PFSK-1 (cell line): ENCODE results near the gene TBC1D7.

Experiments used
- FOXP2 ChIP-seq: optimal IDR thresholded peaks from 2 replicates; pipeline ENCODE3; 2011; ENCODE audit warnings: borderline replicate concordance, control low read depth, inconsistent platforms; ENCODE audit not compliant: insufficient read depth; ENCODE audit errors: extremely low read length, extremely low read depth
- POLR2AphosphoS5 ChIP-seq: IDR thresholded peaks from 2 replicates; pipeline ENCODE4 v1.6.1; 2012; ENCODE audit warnings: low read depth, mild to moderate bottlenecking, control low read depth, low read length, moderate library complexity
- SIN3A ChIP-seq: IDR thresholded peaks from 2 replicates; pipeline ENCODE4 v1.6.1; 2012; ENCODE audit warnings: mild to moderate bottlenecking, low read length, moderate library complexity, borderline replicate concordance; ENCODE audit not compliant: insufficient read depth
- TAF1 ChIP-seq: IDR thresholded peaks from 2 replicates; pipeline ENCODE4 v1.6.1; 2012; ENCODE audit warnings: low read length, control low read depth, borderline replicate concordance; ENCODE audit not compliant: insufficient read depth
- TF ChIP-seq, protein P1 (sequence below), 2 experiments: IDR thresholded peaks; 2 replicates each; pipeline versions ENCODE4 v1.6.1 to v1.8.0; 2011 to 2012; ENCODE audit warnings: low read depth in 2 of 2, low read length in 2 of 2, control low read depth in 1 of 2, inconsistent platforms in 1 of 2, mild to moderate bottlenecking in 1 of 2, moderate library complexity in 1 of 2; ENCODE audit not compliant: insufficient read depth in 1 of 2

TBC1D7 gene

DNA sequence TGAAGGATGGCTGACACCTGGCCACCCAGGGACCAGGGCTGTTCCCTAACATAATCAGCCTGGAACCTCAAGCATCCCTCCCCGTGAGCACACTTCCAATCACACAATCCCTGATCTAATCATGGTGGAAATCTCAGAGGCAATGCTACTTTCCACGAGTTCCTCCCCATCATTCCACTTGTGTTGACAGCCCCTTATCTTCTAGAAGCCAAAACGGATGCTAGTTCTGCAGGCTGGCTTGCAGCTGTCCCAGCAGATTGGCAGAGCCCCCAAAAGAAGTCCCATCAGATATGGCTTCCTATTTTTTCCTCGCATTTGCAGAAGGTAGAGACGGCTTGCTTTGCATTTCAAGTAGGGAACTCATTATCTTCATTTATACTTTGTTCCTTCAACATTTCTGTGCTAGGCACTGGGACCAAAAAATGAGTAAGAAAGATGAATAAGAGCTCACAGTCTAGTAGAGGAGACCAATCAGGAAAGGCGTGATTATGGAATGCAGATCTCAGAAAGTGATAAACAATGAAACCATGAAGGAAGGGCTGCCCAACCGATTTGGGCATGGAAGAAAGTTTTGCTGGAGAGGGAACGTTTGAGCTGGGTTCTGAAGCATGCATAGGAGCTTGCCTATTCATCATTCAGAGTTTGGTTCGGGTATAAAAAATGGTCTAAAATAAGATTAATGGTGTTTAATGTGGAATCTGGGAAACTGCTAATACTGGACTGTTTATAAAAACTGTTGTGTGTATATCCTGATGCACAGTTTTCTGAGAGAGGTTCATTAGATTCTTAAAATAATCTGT is 44.6 kb upstream of the TBC1D7 start:
- TF ChIP-seq, protein P1, sequence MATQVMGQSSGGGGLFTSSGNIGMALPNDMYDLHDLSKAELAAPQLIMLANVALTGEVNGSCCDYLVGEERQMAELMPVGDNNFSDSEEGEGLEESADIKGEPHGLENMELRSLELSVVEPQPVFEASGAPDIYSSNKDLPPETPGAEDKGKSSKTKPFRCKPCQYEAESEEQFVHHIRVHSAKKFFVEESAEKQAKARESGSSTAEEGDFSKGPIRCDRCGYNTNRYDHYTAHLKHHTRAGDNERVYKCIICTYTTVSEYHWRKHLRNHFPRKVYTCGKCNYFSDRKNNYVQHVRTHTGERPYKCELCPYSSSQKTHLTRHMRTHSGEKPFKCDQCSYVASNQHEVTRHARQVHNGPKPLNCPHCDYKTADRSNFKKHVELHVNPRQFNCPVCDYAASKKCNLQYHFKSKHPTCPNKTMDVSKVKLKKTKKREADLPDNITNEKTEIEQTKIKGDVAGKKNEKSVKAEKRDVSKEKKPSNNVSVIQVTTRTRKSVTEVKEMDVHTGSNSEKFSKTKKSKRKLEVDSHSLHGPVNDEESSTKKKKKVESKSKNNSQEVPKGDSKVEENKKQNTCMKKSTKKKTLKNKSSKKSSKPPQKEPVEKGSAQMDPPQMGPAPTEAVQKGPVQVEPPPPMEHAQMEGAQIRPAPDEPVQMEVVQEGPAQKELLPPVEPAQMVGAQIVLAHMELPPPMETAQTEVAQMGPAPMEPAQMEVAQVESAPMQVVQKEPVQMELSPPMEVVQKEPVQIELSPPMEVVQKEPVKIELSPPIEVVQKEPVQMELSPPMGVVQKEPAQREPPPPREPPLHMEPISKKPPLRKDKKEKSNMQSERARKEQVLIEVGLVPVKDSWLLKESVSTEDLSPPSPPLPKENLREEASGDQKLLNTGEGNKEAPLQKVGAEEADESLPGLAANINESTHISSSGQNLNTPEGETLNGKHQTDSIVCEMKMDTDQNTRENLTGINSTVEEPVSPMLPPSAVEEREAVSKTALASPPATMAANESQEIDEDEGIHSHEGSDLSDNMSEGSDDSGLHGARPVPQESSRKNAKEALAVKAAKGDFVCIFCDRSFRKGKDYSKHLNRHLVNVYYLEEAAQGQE (IDR thresholded peaks at IDR 0.05; ENCODE audit: insufficient read depth in 1 of 2, low read depth in 2 of 2, low read length in 2 of 2), result no peak
- no peak for TF ChIP-seq POLR2AphosphoS5

DNA sequence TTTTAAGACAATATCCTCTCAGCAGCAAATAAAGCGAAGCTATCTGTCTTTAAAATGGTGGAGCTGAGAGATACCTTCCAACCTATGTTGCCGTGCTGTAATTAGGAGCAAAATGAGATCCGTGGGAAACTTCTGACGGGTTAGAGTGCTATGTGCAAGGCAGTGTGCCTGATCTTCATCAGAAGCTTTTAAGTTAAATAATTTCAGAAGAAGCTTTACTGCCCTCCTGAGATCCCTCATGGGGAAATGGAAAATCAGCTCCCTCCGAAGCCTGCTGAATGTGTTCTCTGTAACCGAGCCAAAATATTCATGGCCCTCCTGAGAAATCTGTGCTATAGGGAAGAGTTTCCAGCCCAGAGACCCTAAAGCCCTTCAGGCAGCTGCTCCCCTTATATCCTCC is 43.7 kb upstream of the TBC1D7 start:
- TF ChIP-seq SIN3A (no peak), POLR2AphosphoS5 (no peak), TAF1 (no peak), FOXP2 (no peak)
- TF ChIP-seq, protein P1 (IDR thresholded peaks at IDR 0.05; ENCODE audit: insufficient read depth in 1 of 2, low read depth in 2 of 2, low read length in 2 of 2), result no peak

DNA sequence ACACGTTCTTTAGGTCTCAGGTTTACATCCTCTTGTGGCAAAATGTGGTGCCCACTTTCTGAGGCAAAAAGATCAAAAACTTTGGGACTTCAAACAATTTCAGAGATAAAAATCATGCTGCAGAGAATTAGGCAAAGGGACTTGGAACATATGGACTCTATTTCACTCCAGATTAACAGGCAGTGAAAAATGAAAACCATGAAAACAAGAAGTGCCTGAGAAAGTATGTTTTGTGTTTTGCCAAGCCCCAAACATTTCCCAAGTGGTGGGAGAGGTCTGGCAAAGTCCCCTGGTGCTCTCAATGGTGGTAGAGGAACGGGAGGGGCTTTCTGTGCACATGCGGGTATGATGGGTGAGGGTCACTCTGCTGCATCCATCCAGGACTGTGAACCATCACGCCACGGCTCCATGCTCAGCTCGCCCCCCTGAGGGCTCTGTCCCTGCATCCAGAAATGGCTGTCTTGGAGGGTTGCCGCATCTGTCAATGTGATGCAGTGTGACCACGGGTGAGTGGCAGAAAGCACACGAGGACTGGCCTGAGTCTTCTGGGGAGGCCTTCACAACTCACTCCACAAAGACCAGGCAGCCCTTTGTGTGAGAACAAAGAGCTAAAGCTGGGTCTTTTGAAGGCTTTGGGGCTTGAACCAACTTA is 43.2 kb upstream of the TBC1D7 start:
- TF ChIP-seq POLR2AphosphoS5 (no peak), FOXP2 (no peak), TAF1 (no peak), SIN3A (no peak)
- TF ChIP-seq, protein P1 (IDR thresholded peaks at IDR 0.05; ENCODE audit: insufficient read depth in 1 of 2, low read depth in 2 of 2, low read length in 2 of 2), result no peak

DNA sequence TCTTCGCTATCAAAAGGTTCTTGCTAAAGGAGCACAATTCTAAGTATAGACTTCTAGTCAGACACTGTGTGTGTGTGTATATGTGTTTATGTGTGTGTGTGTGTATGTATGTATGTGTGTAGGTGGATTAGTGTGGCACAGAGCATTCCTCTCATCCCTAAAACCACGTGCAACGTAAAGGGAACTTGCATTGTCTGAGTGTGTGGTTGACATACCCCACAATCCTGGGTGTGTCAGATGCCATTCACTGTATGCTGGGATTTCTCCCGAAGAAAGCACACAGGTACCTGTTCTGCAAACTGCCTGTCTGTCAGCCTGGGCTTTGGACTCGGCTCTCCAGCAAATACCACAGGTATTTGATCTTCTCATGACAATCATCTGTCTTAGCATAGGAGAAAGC is 42.3 kb upstream of the TBC1D7 start:
- TF ChIP-seq, protein P1 (IDR thresholded peaks at IDR 0.05; ENCODE audit: insufficient read depth in 1 of 2, low read depth in 2 of 2, low read length in 2 of 2), result no peak
- TF ChIP-seq SIN3A (no peak), POLR2AphosphoS5 (no peak), TAF1 (no peak), FOXP2 (no peak)
